GM23338 (cell line): ENCODE measurements around the gene PGM1. TPM values are rescaled to one million over a fixed set of nuclear protein-coding genes. Genes with fewer than 3 reads are reported as not detected.

Source experiments
- ATAC-seq: fragments of 200-7000 bp; cut with Tn5 transposase; 3 replicates; pipeline ENCODE4 v1.9.1; 2020
- DNase-seq: peaks from one replicate; pipeline ENCODE4 v3.0.0-alpha.2; 2015; ENCODE audit warnings: low spot score
- H2AFZ ChIP-seq: fragments of 200-600 bp; sonication (generic); 2 replicates; pipeline ENCODE4 v1.8.0; 2016; ENCODE audit warnings: antibody characterized with exemption, mild to moderate bottlenecking, moderate library complexity
- H3F3A ChIP-seq: fragments of 200-600 bp; sonication (generic); replicated peaks from 2 replicates; pipeline ENCODE4 v1.8.0; 2017; ENCODE audit warnings: antibody characterized with exemption, mixed run types, low read depth
- H3K27ac ChIP-seq: fragments of 200-600 bp; sonication (generic); 2 replicates; pipeline ENCODE4 v1.6.1; 2016; ENCODE audit warnings: low read depth
- H3K27me3 ChIP-seq: fragments of 200-600 bp; sonication (generic); 2 replicates; pipeline ENCODE4 v1.8.0; 2016; ENCODE audit warnings: mild to moderate bottlenecking, mixed run types, moderate library complexity; ENCODE audit not compliant: insufficient read depth
- H3K36me3 ChIP-seq: fragments of 200-600 bp; sonication (generic); 2 replicates; pipeline ENCODE4 v1.8.0; 2016; ENCODE audit warnings: mild to moderate bottlenecking; ENCODE audit not compliant: insufficient read depth
- H3K4me1 ChIP-seq: fragments of 200-600 bp; sonication (generic); 2 replicates; pipeline ENCODE4 v1.8.0; 2016; ENCODE audit warnings: mild to moderate bottlenecking, moderate library complexity; ENCODE audit not compliant: insufficient read depth
- H3K4me2 ChIP-seq: fragments of 200-600 bp; sonication (generic); 2 replicates; pipeline ENCODE4 v1.7.1; 2017; ENCODE audit warnings: mixed run types
- H3K4me3 ChIP-seq: fragments of 200-600 bp; sonication (generic); 2 replicates; pipeline ENCODE4 v1.6.1; 2016; ENCODE audit warnings: mixed run types
- H3K79me2 ChIP-seq: fragments of 200-600 bp; sonication (generic); replicated peaks from 2 replicates; pipeline ENCODE4 v1.8.0; 2017; ENCODE audit warnings: mild to moderate bottlenecking; ENCODE audit not compliant: insufficient read depth
- H3K9me2 ChIP-seq: fragments of 200-600 bp; sonication (generic); 2 replicates; pipeline ENCODE4 v1.8.0; 2017; ENCODE audit not compliant: insufficient read depth
- H4K20me1 ChIP-seq: fragments of 200-600 bp; sonication (generic); replicated peaks from 2 replicates; pipeline ENCODE4 v1.8.0; 2017; ENCODE audit warnings: mild to moderate bottlenecking; ENCODE audit not compliant: insufficient read depth
- H3K27ac Mint-ChIP-seq: 2 replicates; pipeline ENCODE4 v1.8.0; 2020; ENCODE audit warnings: inconsistent platforms, mild to moderate bottlenecking, moderate library complexity, mixed read lengths
- H3K27me3 Mint-ChIP-seq: 3 replicates; pipeline ENCODE4 v1.8.0; 2022; ENCODE audit warnings: low read depth, mild to moderate bottlenecking, moderate library complexity, mixed read lengths, inconsistent platforms; ENCODE audit not compliant: insufficient read depth, poor library complexity
- H3K36me3 Mint-ChIP-seq: 3 replicates; pipeline ENCODE4 v1.8.0; 2021; ENCODE audit warnings: low read depth, mild to moderate bottlenecking, inconsistent platforms, moderate library complexity, mixed read lengths
- H3K4me1 Mint-ChIP-seq: 3 replicates; pipeline ENCODE4 v1.8.0; 2020; ENCODE audit warnings: mild to moderate bottlenecking, inconsistent platforms, mixed read lengths
- H3K4me3 Mint-ChIP-seq: 3 replicates; pipeline ENCODE4 v1.8.0; 2021; ENCODE audit warnings: moderate library complexity, mild to moderate bottlenecking, inconsistent platforms, mixed read lengths
- H3K9me3 Mint-ChIP-seq: 3 replicates; pipeline ENCODE4 v1.8.0; 2020; ENCODE audit warnings: moderate library complexity, mild to moderate bottlenecking, inconsistent platforms, mixed read lengths
- CREB1 ChIP-seq: fragments of 250-450 bp; sonication (Bioruptor Pico); IDR thresholded peaks from 2 replicates; pipeline ENCODE4 v1.5.0; 2020; ENCODE audit warnings: low read depth, mild to moderate bottlenecking, moderate library complexity
- ETS1 ChIP-seq: IDR thresholded peaks from 2 replicates; pipeline ENCODE4 v1.6.1; 2016; ENCODE audit warnings: antibody characterized with exemption
- EZH2 ChIP-seq: fragments of 200-600 bp; sonication (generic); IDR thresholded peaks from one replicate; pipeline ENCODE4 v1.8.0; 2017; ENCODE audit warnings: antibody characterized with exemption, mild to moderate bottlenecking, low read depth; ENCODE audit not compliant: unreplicated experiment
- EZH2phosphoT487 ChIP-seq: fragments of 200-600 bp; sonication (generic); IDR thresholded peaks from one replicate; pipeline ENCODE4 v1.8.1; 2018; ENCODE audit warnings: antibody characterized with exemption; ENCODE audit not compliant: unreplicated experiment
- JUNB ChIP-seq: IDR thresholded peaks from one replicate; pipeline ENCODE4 v1.6.1; 2016; ENCODE audit warnings: antibody characterized with exemption; ENCODE audit not compliant: unreplicated experiment
- POLR2AphosphoS5 ChIP-seq: IDR thresholded peaks from 2 replicates; pipeline ENCODE4 v1.6.1; 2016; ENCODE audit warnings: antibody characterized with exemption, low read depth
- STAT1 ChIP-seq: IDR thresholded peaks from one replicate; pipeline ENCODE4 v1.6.1; 2016; ENCODE audit warnings: antibody characterized with exemption; ENCODE audit not compliant: unreplicated experiment
- polyA plus RNA-seq: library from polyadenylated mRNA; unstranded; fragments of >200 nt; fragmentation: Nextera tagmentation; extraction: Ambion mirVana; gene quantifications from 2 replicates; pipeline ENCODE4 v1.2.1, GENCODE V29; 2016
- total RNA-seq: library from RNA; depleted of rRNA; stranded (reverse); fragments of >200 nt; shearing (Covaris generic); gene quantifications from 2 replicates; pipeline ENCODE4 v1.2.3, GENCODE V29; 2014
- TF ChIP-seq, protein P1 (sequence below): fragments of 250-450 bp; sonication (Bioruptor Pico); IDR thresholded peaks from 2 replicates; pipeline ENCODE4 v1.5.0; 2020; ENCODE audit warnings: mild to moderate bottlenecking, moderate library complexity
- TF ChIP-seq, protein P2 (sequence below): IDR thresholded peaks from one replicate; pipeline ENCODE4 v1.6.1; 2018; ENCODE audit warnings: antibody characterized with exemption; ENCODE audit not compliant: unreplicated experiment

The PGM1 gene
- total and polyA plus RNA-seq, 2 experiments from 2014 or later, result 20.9 to 71.9 TPM

DNA sequence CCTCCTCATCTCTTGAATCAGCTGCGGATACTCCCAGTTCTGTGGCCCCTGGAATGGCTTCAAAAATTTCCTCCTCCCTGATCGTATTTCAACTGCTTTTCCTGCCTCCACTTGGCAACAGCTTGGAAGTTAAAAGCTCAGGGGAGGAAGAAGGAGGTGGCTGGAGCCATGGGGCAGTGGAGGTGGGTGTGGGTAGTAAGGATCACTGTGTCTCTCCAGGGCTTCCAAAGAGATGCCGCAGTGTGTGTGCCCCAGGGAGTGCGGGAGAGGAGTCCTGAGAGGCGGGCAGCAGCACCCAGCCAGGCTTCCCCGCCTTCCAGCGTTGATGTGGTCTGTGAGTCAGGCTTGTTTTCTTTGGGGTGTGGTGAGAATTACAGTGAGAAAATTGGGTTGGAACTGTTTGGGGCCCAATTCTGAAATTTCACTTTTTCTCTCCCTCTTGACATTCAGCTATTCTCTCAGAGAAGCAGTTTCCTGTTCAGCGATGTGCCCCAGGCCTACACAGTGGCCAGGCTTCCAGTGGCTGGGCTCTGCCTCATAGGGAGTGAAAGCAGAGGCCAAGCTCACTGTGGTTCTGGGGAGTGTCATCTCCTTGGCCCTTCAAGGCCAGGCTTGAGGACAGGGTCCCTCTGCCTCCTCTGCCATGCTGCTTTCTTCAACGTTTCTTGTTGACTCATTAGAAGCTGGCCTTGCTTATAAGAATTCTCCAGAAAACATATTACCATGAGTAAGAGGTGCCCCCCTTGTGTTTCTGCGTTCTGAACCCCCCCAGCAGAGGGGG lies 69.0 kb downstream of the PGM1 start:
- Histone ChIP-seq H2AFZ (no peak overlapping the region), H3K4me1 (no peaks in the 10 kb centered on the region; the same call in 1 of the 2 replicates), H3K79me2 (no peaks in the 10 kb centered on the region), H3F3A (0 out of 2 replicates have a peak, but pooled peaks cover 5% of the 10 kb centered on the region), H3K4me3 (no peak overlapping the region), H3K36me3 (no peaks in the 10 kb centered on the region; the same call in 1 of the 2 replicates), H3K9me2 (no peaks in the 10 kb centered on the region), H3K27me3 (no peaks in the 10 kb centered on the region), H4K20me1 (no peaks in the 10 kb centered on the region), H3K4me2 (no peak overlapping the region), H3K27ac (no peak overlapping the region)
- peaks cover 8% of the 10 kb centered on the region for H3K36me3 Mint-ChIP-seq
- DNase-seq, result no peak
- no peaks in the 10 kb centered on the region for H3K9me3 Mint-ChIP-seq
- no peak overlapping the region for H3K4me3 Mint-ChIP-seq
- H3K4me1 Mint-ChIP-seq, result peaks cover 18% of the 10 kb centered on the region
- ATAC-seq, result peak; percentile 49
- H3K27ac Mint-ChIP-seq, result no peak overlapping the region
- TF ChIP-seq, protein P1, sequence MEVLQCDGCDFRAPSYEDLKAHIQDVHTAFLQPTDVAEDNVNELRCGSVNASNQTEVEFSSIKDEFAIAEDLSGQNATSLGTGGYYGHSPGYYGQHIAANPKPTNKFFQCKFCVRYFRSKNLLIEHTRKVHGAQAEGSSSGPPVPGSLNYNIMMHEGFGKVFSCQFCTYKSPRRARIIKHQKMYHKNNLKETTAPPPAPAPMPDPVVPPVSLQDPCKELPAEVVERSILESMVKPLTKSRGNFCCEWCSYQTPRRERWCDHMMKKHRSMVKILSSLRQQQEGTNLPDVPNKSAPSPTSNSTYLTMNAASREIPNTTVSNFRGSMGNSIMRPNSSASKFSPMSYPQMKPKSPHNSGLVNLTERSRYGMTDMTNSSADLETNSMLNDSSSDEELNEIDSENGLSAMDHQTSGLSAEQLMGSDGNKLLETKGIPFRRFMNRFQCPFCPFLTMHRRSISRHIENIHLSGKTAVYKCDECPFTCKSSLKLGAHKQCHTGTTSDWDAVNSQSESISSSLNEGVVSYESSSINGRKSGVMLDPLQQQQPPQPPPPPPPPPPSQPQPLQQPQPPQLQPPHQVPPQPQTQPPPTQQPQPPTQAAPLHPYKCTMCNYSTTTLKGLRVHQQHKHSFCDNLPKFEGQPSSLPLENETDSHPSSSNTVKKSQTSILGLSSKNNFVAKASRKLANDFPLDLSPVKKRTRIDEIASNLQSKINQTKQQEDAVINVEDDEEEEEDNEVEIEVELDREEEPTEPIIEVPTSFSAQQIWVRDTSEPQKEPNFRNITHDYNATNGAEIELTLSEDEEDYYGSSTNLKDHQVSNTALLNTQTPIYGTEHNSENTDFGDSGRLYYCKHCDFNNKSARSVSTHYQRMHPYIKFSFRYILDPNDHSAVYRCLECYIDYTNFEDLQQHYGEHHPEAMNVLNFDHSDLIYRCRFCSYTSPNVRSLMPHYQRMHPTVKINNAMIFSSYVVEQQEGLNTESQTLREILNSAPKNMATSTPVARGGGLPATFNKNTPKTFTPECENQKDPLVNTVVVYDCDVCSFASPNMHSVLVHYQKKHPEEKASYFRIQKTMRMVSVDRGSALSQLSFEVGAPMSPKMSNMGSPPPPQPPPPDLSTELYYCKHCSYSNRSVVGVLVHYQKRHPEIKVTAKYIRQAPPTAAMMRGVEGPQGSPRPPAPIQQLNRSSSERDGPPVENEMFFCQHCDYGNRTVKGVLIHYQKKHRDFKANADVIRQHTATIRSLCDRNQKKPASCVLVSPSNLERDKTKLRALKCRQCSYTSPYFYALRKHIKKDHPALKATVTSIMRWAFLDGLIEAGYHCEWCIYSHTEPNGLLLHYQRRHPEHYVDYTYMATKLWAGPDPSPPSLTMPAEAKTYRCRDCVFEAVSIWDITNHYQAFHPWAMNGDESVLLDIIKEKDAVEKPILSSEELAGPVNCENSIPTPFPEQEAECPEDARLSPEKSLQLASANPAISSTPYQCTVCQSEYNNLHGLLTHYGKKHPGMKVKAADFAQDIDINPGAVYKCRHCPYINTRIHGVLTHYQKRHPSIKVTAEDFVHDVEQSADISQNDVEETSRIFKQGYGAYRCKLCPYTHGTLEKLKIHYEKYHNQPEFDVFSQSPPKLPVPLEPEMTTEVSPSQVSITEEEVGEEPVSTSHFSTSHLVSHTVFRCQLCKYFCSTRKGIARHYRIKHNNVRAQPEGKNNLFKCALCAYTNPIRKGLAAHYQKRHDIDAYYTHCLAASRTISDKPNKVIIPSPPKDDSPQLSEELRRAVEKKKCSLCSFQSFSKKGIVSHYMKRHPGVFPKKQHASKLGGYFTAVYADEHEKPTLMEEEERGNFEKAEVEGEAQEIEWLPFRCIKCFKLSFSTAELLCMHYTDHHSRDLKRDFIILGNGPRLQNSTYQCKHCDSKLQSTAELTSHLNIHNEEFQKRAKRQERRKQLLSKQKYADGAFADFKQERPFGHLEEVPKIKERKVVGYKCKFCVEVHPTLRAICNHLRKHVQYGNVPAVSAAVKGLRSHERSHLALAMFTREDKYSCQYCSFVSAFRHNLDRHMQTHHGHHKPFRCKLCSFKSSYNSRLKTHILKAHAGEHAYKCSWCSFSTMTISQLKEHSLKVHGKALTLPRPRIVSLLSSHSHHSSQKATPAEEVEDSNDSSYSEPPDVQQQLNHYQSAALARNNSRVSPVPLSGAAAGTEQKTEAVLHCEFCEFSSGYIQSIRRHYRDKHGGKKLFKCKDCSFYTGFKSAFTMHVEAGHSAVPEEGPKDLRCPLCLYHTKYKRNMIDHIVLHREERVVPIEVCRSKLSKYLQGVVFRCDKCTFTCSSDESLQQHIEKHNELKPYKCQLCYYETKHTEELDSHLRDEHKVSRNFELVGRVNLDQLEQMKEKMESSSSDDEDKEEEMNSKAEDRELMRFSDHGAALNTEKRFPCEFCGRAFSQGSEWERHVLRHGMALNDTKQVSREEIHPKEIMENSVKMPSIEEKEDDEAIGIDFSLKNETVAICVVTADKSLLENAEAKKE (CRISPR knock-in tag), result no peak
- TF ChIP-seq CREB1 (CRISPR knock-in tag) (no peak), EZH2 (no peak), JUNB (no peak), STAT1 (no peak), EZH2phosphoT487 (no peak), POLR2AphosphoS5 (no peak), ETS1 (no peak)
- TF ChIP-seq, protein P2, sequence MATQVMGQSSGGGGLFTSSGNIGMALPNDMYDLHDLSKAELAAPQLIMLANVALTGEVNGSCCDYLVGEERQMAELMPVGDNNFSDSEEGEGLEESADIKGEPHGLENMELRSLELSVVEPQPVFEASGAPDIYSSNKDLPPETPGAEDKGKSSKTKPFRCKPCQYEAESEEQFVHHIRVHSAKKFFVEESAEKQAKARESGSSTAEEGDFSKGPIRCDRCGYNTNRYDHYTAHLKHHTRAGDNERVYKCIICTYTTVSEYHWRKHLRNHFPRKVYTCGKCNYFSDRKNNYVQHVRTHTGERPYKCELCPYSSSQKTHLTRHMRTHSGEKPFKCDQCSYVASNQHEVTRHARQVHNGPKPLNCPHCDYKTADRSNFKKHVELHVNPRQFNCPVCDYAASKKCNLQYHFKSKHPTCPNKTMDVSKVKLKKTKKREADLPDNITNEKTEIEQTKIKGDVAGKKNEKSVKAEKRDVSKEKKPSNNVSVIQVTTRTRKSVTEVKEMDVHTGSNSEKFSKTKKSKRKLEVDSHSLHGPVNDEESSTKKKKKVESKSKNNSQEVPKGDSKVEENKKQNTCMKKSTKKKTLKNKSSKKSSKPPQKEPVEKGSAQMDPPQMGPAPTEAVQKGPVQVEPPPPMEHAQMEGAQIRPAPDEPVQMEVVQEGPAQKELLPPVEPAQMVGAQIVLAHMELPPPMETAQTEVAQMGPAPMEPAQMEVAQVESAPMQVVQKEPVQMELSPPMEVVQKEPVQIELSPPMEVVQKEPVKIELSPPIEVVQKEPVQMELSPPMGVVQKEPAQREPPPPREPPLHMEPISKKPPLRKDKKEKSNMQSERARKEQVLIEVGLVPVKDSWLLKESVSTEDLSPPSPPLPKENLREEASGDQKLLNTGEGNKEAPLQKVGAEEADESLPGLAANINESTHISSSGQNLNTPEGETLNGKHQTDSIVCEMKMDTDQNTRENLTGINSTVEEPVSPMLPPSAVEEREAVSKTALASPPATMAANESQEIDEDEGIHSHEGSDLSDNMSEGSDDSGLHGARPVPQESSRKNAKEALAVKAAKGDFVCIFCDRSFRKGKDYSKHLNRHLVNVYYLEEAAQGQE, result no peak
- peaks cover 6% of the 10 kb centered on the region for H3K27me3 Mint-ChIP-seq
